Kasumi-1 (cell line): Measurements from ENCODE around the gene NLRC5.
A peak's percentile ranks its signal among the peaks of the same experiment; 100 is the strongest.
"Not testable (repeated sequence)": the region's sequence is repeated elsewhere in the genome, so short reads cannot be mapped to it uniquely, and the experiment has no call there.

Source experiments
- DNase-seq, 2 experiments: peaks; one replicate each; lab custom pipeline; 2025; lab: John Stamatoyannopoulos, UW

NLRC5 gene

GRCh38 chr16:57071081-57071732, 81.8 kb downstream of the NLRC5 start:
- DNase-seq, result not testable (repeated sequence)

DNA sequence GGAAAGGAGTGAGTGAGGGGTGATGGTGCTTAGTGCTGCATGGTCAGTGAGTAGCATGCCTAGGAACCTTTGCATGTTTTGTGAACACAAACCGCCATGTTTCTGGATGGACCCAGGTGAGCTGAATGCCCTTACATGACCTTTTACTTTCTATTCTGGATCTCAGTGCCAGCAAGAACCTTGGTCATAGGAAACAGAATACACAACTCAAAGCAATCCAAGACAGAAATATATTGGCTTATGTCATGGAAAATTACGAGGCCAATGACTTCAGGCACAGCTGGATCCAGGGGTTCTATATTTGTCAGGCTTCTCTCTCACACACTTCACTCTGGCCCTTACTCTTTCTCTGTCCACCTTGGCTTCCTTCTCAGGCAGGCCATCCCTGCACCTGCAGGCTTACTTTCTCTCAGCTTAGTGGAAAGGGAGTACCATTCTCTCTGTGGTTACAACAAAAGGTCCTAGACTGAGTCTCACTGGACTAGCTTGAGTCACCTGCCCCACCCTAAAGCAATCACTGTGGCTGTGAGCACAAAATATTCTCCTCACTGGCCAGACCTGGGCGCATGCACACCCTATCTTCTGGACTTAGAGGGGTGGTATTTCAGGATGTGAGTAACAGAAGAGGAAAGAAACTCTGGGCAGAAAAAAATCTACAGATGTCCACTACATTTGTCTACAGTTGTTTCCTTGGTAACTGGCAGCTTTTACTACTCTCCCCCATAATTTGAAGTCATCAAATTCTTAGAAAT, 82.7 kb downstream of the NLRC5 start:
- no peak for DNase-seq

- DNase-seq, result no peak
Measured at GRCh38 chr16:57072616-57073275, 83.4 kb downstream of the NLRC5 start.

DNA sequence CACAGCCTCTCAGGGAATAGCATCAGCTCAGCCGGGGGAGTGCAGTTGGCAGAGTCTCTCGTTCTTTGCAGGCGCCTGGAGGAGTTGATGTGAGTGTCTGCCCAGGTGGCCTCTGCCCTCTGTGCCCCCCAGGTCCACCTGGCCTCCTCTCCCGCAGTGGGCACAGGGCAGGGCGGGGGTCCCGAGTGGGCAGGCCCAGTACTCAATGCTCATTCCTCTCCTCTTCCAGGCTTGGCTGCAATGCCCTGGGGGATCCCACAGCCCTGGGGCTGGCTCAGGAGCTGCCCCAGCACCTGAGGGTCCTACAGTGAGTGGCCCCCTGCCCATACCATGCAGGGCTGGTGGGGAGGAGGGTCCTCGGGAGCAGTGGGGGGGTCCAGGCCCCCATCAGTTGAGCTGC, 88.4 kb downstream of the NLRC5 start:
- DNase-seq, result no peak

GRCh38 chr16:57081744-57082143, 92.4 kb downstream of the NLRC5 start:
- DNase-seq, result no peak

- no peak for DNase-seq
Measured at GRCh38 chr16:57082664-57083063, 93.3 kb downstream of the NLRC5 start.

- no peak for DNase-seq
Measured at GRCh38 chr16:57083485-57084126, 94.2 kb downstream of the NLRC5 start.

DNA sequence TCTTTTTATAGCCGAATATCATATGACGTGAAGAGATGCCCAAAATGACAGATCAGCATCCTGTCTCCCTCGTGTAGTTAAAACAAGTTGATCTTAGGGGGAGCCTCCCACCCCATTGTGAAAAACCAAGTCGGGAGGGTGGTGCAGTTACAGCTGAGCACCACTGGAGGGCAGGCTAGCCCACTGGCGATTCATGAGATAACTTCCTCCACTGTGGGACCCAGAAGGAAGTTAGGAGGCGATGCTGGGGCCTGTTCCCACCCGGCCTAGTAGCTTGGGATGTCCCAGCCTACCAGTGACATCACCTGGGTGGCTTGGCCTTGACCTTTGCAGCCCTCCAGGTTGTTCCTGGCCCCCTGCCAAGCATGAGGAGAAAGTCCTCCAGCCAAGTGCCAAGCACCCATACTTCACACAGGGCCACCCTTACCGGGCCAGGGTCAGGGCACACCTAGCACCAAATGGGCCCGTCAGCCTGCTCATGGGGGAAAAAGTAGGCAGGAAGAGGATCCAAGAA, 95.0 kb downstream of the NLRC5 start:
- peak; percentile 85 to 90 for DNase-seq

- peak; percentile 26 to 39 for DNase-seq
Measured at GRCh38 chr16:57084996-57085395, 95.6 kb downstream of the NLRC5 start.

- no peak for DNase-seq
Measured at GRCh38 chr16:57087003-57087402, 97.6 kb downstream of the NLRC5 start.

GRCh38 chr16:57089406-57089805, 100.0 kb downstream of the NLRC5 start:
- DNase-seq, result no peak

GRCh38 chr16:57091200-57091974, 102.0 kb downstream of the NLRC5 start:
- no peak for DNase-seq

GRCh38 chr16:57091975-57092785, 102.8 kb downstream of the NLRC5 start, which contains the start of gene CPNE2:
CPNE2 (plus strand) TSS chr16:57092583; CDS start chr16:57110743, 18,160 bp downstream.
- DNase-seq, result peak; percentile 31 to 35

GRCh38 chr16:57092786-57093411, 103.5 kb downstream of the NLRC5 start:
- DNase-seq, result peak; percentile 22 to 31

GRCh38 chr16:57093666-57094564, 104.6 kb downstream of the NLRC5 start:
- DNase-seq, result no peak

GRCh38 chr16:57094911-57095310, 105.6 kb downstream of the NLRC5 start:
- DNase-seq, result no peak

GRCh38 chr16:57096192-57096591, 106.8 kb downstream of the NLRC5 start:
- DNase-seq, result no peak

DNA sequence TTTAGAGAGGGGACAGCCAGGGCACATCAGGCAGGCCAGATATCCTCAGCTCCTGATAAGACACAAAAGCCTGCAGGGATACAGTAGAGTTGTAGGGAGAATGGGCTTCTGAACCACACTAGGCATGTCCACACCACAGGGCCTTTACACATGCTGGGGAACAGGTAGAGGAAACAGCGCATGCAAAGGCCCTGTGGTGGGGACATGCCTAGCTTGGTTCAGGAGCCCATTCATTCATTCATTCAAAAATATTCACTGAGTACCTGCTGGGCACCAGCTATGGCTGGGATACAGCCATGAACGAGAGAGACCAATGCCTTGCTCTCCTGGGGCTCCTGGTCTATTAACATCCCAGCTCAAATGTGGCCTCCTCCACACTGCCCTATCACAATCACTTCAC, 107.4 kb downstream of the NLRC5 start:
- no peak for DNase-seq
